Measurements from ENCODE around the gene SCAP.

- TF ChIP-seq EZH2 (IDR thresholded peaks at IDR 0.05; ENCODE audit: low read length, missing control alignments) (no peak), CTCF (conservative IDR thresholded peaks at IDR 0.05 in 1 of 2, IDR thresholded peaks at IDR 0.05 in 1 of 2; ENCODE audit: low read depth in 1 of 2, low read length in 2 of 2) (no peak)
These were observed 33.8 kb downstream of the SCAP start for GRCh38 chr3:47441796-47442551.
